Lower lobe of right lung (tissue), 2 donors: ENCODE results near the gene LANCL3. TPM values are rescaled to one million over a fixed set of nuclear protein-coding genes. Genes with fewer than 3 reads are reported as not detected.

Source experiments
- ATAC-seq, 2 donors: fragments of 200-7000 bp; cut with Tn5 transposase; one replicate each; pipeline ENCODE4 v1.9.1; 2020 to 2022; ENCODE audit warnings: mild to moderate bottlenecking in 2 of 2, moderate library complexity in 2 of 2
- DNase-seq: peaks from one replicate; pipeline ENCODE4 v3.0.0-alpha.2; 2020
- H3K27ac ChIP-seq: fragments of 200-600 bp; one replicate; pipeline ENCODE4 v1.8.0; 2022
- H3K27me3 ChIP-seq: fragments of 200-600 bp; one replicate; pipeline ENCODE4 v1.8.0; 2022; ENCODE audit warnings: low read depth
- H3K36me3 ChIP-seq: fragments of 200-600 bp; one replicate; pipeline ENCODE4 v1.8.0; 2022; ENCODE audit warnings: mild to moderate bottlenecking
- H3K4me1 ChIP-seq: fragments of 200-600 bp; one replicate; pipeline ENCODE4 v1.8.0; 2022
- H3K4me3 ChIP-seq: fragments of 200-600 bp; one replicate; pipeline ENCODE4 v1.8.0; 2022; ENCODE audit warnings: mild to moderate bottlenecking
- H3K9me3 ChIP-seq: fragments of 200-600 bp; one replicate; pipeline ENCODE4 v1.8.0; 2022
- intact Hi-C: fragments of 100-400 bp; cut with DNase I; formaldehyde crosslinking; loops from one replicate; pipeline ENCODE4 v1.11.0; 2022
- total RNA-seq: library from RNA; stranded (reverse); fragmentation: NEBNext Ultra II Directional; extraction: Animal tissue kit (Norgen Biotek cat#: 25700); gene quantifications from one replicate; pipeline ENCODE4 v1.2.1, GENCODE V29; 2021
- TF ChIP-seq, protein P1 (sequence below): fragments of 200-600 bp; IDR thresholded peaks from one replicate; pipeline ENCODE4 v1.8.0; 2022; ENCODE audit warnings: antibody characterized with exemption, mild to moderate bottlenecking
- donor health status: DM: no; HTN: yes; CAD: no; lungs with severe emphysema.

Gene LANCL3
- total RNA-seq, 1 donor from 2014 or later, result 1.7 TPM

DNA sequence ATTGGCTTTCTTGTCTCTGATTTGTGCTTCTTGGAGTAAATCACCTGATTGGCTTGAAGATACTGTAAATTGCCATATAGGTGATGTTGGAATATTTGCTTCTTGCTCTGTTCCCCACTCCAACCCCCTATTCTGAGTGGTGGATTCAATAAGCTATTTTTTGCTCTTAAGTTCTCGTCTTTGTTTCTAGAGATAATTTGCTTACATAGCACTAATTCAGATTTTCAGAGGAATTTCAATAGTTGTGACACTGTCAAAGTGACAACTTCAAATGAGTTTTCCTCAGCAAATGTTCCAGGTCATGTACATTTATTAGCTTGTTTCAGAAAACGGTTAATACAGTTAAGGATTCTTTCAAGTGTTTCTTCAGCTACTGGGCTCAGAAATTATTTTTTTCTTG, 18.6 kb downstream of the LANCL3 start:
- Histone ChIP-seq H3K4me3 (no peak overlapping the region), H3K9me3 (no peaks in the 10 kb centered on the region), H3K36me3 (no peaks in the 10 kb centered on the region), H3K27me3 (no peaks in the 10 kb centered on the region), H3K27ac (no peak overlapping the region), H3K4me1 (no peaks in the 10 kb centered on the region)
- intact Hi-C loops, result no loop called here
- ATAC-seq, result no peak
- TF ChIP-seq, protein P1, sequence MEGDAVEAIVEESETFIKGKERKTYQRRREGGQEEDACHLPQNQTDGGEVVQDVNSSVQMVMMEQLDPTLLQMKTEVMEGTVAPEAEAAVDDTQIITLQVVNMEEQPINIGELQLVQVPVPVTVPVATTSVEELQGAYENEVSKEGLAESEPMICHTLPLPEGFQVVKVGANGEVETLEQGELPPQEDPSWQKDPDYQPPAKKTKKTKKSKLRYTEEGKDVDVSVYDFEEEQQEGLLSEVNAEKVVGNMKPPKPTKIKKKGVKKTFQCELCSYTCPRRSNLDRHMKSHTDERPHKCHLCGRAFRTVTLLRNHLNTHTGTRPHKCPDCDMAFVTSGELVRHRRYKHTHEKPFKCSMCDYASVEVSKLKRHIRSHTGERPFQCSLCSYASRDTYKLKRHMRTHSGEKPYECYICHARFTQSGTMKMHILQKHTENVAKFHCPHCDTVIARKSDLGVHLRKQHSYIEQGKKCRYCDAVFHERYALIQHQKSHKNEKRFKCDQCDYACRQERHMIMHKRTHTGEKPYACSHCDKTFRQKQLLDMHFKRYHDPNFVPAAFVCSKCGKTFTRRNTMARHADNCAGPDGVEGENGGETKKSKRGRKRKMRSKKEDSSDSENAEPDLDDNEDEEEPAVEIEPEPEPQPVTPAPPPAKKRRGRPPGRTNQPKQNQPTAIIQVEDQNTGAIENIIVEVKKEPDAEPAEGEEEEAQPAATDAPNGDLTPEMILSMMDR, result no peak
- no peak for DNase-seq

DNA sequence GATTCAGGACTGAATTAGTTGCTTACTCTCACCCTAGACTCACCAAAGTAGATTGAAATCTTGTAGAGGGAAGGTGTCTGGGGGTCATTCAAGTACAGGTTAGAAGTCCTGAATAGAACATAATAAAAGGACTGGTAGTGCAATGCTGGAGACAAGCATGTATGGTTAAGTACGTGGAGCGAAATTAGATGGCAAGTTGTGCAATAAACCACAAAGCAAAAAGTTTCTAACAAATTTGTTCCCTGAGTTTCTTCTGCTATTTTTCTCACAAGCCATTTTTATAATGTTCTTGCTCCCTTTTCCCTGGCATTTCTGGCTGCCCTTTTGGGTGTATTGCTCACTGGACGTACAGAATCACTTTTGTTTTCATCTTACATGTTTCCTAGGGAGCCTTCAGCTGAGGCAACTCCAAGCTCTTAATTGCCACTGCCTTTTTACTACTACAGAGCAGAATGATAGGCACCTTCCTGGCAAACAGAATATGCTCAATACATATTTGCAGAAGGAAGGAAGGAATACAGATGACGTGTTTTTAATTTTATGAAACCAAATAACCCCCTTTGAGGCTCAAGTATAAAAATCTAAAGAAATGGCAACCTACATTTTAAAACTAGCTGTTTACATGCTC, 23.4 kb downstream of the LANCL3 start:
- Histone ChIP-seq H3K27ac (no peak overlapping the region), H3K36me3 (no peaks in the 10 kb centered on the region), H3K4me3 (no peak overlapping the region), H3K9me3 (no peaks in the 10 kb centered on the region), H3K4me1 (no peaks in the 10 kb centered on the region), H3K27me3 (no peaks in the 10 kb centered on the region)
- ATAC-seq, result no peak
- TF ChIP-seq, protein P1, result no peak
- intact Hi-C loops, result no loop called here
- no peak for DNase-seq

DNA sequence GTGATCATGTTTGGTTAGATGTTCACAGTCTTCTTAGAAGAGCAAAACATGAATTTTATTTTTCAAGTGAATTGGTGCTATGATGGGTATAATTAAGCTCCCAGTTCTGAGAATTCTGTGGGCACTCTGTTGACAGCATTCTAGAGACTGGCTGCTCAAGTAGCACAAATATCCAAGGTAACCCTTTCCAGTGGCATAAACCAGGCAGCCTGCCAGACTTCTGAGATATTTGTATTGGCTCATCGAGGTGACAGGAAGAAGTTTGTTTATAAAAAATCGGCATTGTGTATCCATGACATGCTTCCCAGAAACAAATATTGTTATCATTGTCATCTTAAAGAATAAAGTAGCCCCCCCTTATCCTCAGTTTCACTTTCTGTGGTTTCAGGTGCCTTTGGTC, 28.3 kb downstream of the LANCL3 start:
- peak in 1 of 2 donors; percentile 43 for ATAC-seq

DNA sequence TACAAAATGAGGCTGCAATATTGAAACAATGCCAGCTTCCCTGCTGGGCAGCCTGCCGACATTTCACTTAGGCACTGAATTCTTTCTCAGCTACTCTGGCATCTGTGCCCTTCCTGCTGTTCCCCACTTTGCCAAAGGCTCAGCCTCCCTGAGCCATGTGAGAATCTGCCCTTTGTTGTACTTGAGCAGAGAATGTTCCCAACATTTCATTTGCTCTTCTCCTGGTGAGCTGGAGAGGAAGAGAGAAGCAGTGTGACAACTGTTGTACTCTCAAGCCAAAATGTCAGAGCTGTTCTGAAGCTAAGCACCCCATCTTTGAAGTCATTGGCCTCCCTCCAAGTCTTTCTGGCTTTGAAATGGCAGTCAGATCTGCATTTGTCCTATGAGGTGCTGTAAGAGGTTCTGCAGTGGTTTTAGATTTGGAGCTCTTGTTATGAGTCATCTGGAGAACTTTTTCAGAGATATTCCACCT, 32.5 kb downstream of the LANCL3 start:
- TF ChIP-seq, protein P1, result no peak
- H3K4me1 ChIP-seq, result no peaks in the 10 kb centered on the region
- no peaks in the 10 kb centered on the region for H3K9me3 ChIP-seq
- H3K4me3 ChIP-seq, result no peak overlapping the region
- no peaks in the 10 kb centered on the region for H3K27me3 ChIP-seq
- no peaks in the 10 kb centered on the region for H3K36me3 ChIP-seq
- ATAC-seq, result no peak
- intact Hi-C loops, result no loop called here
- no peak for DNase-seq
- H3K27ac ChIP-seq, result no peak overlapping the region

More for the DNA sequence above, 28.3 kb downstream of the LANCL3 start:
- intact Hi-C loops, result no loop called here
- Histone ChIP-seq H3K4me3 (no peak overlapping the region), H3K9me3 (no peaks in the 10 kb centered on the region), H3K27me3 (no peaks in the 10 kb centered on the region), H3K4me1 (no peaks in the 10 kb centered on the region), H3K36me3 (no peaks in the 10 kb centered on the region), H3K27ac (no peak overlapping the region)
- no peak for DNase-seq
- TF ChIP-seq, protein P1, result no peak

DNA sequence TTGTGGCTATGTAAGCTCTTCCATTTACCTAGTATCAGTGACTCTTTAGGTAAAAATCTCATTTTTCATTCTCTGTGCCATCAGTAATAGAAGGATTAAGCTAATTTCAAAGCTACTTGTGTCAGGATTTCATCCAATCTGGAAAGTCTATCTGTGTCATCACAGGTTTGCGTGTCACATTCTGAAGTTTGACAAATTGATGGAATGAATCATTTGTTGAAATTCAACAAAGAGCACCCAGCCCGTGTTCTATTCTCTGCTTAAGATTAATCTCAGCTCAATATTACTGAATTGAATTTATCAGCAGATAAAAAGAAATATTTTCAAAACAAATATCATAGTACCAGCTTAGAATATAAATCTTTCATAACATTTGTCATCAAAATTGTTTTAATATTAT, 35.8 kb downstream of the LANCL3 start:
- Histone ChIP-seq H3K9me3 (no peaks in the 10 kb centered on the region), H3K27ac (no peak overlapping the region), H3K4me1 (no peaks in the 10 kb centered on the region), H3K27me3 (no peaks in the 10 kb centered on the region), H3K4me3 (no peak overlapping the region), H3K36me3 (no peaks in the 10 kb centered on the region)
- no peak for ATAC-seq
- TF ChIP-seq, protein P1, result no peak
- DNase-seq, result no peak
- intact Hi-C loops, result no loop called here
